HuH-7.5 (cell line): ENCODE measurements around the gene SLC38A8.

Experiments
- DNase-seq: peaks from one replicate; pipeline ENCODE4 v3.0.0; 2011; ENCODE audit warnings: low spot score

Gene SLC38A8

DNA sequence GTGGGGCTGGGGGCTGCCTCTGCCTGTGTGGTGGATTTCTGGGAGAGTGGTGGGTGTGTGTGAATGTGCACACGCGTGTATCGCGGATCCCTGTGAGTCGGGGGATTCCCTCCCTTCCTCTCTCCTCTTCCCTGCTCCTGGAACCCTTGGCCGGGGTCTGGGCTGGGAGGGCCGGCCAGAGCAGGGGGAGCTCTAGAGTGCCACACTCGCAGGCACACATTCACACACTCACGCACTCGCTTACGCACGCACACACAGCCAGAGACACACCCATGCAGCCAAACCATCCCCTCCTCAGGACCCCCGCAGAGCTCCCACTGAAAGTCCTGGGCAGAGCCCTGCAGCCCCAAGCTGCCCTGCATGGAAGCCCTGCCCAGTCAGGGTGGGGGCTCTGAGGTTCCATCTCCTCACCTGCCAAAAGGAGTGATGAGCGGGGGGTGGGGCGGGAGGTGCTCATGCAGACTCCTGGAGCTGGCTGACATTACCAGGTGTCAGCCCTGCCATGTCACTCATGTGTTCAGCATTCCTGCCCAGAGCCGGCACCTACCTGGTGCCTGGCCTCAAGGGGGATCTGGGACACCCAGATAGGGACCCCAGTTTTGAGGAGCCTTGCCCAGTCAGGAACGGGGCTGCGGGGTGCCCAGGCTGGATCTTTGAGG lies 72.7 kb downstream of the SLC38A8 start:
- DNase-seq = no peak

DNA sequence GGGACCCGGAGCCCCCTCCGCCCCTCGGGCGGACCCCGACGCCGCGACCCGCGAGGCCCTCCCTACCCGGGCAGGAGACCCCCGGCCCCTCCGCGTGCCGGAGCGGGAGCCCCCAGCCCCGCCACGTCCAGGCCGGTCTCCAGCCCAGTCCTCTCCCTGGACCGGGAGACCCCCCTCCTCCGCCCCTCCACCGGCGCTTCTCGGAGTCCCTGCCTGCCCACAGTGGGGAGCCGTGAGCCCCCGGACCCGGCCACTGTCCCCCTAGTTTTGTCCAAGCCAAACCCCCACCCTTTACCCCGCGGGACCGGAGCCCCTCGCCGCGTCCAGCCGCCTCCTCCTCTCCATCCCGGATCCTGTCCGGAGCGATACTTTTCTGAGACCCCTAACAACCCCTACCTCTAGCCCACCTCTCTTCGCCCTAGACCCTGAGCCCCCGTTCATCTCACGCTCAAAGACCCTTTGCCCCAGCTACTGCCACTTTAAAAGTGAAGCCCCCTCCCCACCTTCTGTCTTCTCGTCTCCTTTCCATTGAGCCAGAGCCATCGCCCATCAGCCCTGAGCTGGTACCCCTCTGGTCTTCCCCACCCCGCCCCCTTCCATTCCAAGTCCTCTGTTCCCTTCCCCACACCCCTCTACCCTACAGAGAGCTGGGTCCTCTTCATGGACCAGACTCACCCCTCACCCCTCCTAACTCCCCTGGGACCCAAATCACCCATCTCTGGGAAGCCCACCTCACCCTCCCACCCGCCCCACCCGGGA lies 73.5 kb downstream of the SLC38A8 start:
- no peak for DNase-seq

- DNase-seq = no peak
These were observed 74.2 kb downstream of the SLC38A8 start for GRCh38 chr16:83968306-83968851.

DNA sequence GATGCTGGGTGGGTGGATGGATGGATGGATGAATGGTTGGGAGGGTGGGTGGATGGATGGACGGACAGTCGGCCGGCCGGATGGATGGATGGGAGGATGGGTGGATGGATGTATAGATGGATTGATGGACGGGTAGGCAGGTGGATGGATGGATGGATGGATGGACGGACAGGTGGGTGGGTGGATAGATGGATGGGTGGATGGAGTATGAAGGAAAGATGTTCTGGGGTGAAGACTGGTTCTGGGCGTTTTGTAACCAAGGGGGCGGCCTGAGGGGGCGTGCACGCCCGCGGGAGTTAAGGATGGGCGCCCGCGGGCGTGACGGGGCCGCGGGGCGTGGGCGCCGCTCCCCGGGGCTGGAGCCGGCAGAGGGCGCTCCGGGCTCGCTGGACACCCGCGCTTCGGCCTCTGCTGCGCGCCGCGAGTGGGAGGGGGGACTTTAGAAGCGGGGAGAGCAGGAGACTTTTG lies 74.7 kb downstream of the SLC38A8 start, which contains the start of gene NECAB2:
NECAB2 (plus strand) TSS at position 407 of the 468 bp plus-strand sequence. CDS start 405 bp downstream, outside the sequence.
- peak; percentile 72 for DNase-seq

DNA sequence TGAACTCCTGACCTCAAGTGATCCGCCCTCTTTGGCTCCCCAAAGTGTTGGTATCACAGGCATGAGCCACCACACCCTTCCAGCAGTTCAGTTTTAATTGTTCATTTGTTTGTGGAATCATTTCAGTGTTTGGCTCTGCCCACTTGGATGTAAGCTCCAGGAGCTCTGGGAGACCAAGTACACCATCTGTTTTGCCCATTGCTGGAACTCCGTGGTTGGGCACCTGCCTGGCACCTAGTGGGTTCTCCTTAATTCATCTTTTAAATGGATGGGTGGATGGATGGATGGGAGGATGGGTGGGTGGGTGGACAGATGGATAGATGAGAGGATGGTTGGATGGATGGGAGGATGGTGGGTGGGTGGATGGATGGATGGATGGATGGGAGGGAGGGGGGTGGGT lies 75.5 kb downstream of the SLC38A8 start:
- no peak for DNase-seq

DNA sequence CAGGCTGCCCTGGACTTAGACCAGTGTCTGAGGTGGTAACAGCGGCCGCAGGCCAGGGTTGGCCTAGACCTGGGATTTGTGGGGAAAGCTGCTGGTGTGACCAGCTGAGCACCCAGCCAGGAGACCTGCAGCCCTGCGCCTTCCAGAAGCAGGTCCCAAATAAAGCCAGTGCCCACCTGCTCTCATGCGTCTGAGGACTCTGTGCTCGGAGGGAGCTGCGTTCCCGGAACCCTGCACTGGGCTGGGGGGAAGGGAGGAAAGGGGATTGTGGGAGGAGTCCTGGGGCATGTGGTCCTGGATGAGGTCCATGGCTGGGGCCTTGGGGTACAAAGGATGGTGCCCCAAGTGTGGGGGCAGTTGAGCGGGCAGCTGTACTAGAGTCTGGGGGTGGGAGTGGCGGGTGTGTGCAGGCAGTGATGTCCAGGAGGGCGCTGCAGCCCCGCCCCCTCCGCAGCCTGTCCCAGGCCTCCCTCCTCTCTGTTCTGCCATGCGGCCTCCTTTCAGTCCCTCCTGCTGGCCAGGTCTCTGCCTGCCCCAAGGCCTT lies 76.4 kb downstream of the SLC38A8 start:
- DNase-seq = no peak

GRCh38 chr16:83965444-83966152 lies 77.0 kb downstream of the SLC38A8 start:
- DNase-seq = no peak

DNA sequence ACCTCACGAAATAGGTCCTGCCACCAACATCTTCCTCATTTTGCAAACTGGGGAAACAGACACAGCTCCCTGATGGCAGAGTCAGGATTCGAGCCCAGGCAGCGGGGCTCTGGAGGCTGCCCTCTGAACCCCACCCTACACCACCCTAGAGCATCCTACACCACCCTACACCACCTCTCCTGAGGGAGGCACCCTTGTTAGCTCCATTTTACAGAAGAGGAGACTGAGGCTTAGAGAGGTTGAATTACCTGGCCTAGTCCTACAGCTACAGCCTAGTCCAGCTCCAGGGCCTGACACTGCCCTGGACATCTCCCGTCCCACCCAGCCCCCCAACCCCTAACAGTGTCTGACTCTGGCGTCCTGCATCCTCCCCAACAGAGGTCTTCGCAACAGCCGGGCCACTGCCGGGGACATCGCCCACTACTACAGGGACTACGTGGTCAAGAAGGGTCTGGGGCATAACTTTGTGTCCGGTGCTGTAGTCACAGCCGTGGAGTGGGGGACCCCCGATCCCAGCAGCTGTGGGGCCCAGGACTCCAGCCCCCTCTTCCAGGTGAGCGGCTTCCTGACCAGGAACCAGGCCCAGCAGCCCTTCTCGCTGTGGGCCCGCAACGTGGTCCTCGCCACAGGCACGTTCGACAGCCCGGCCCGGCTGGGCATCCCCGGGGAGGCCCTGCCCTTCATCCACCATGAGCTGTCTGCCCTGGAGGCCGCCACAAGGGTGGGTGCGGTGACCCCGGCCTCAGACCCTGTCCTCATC lies 77.7 kb downstream of the SLC38A8 start:
- no peak for DNase-seq

GRCh38 chr16:83963277-83964119 lies 79.1 kb downstream of the SLC38A8 start:
- no peak for DNase-seq

GRCh38 chr16:83961591-83961990 lies 81.0 kb downstream of the SLC38A8 start:
- no peak for DNase-seq

GRCh38 chr16:83960521-83961249 lies 81.9 kb downstream of the SLC38A8 start:
- no peak for DNase-seq
